Osteocyte (in vitro differentiated cells): Measurements from ENCODE around the gene VWCE. TPM values are rescaled to one million over a fixed set of nuclear protein-coding genes. Genes with fewer than 3 reads are reported as not detected.

ENCODE experiments used
- DNase-seq: peaks from one replicate; pipeline ENCODE4 v3.0.0; 2021; ENCODE audit warnings: mixed read lengths; ENCODE audit not compliant: unreplicated experiment; ENCODE audit errors: extremely low spot score
- H3K27ac Mint-ChIP-seq: one replicate; pipeline ENCODE4 v1.8.0; 2021; ENCODE audit warnings: mild to moderate bottlenecking, mixed read lengths; ENCODE audit not compliant: unreplicated experiment
- H3K27me3 Mint-ChIP-seq: one replicate; pipeline ENCODE4 v1.8.0; 2021; ENCODE audit warnings: mixed read lengths; ENCODE audit not compliant: unreplicated experiment
- H3K36me3 Mint-ChIP-seq: one replicate; pipeline ENCODE4 v1.8.0; 2021; ENCODE audit warnings: mixed read lengths; ENCODE audit not compliant: unreplicated experiment
- H3K4me1 Mint-ChIP-seq: one replicate; pipeline ENCODE4 v1.8.0; 2021; ENCODE audit warnings: mixed read lengths; ENCODE audit not compliant: unreplicated experiment
- H3K4me3 Mint-ChIP-seq: one replicate; pipeline ENCODE4 v1.8.0; 2021; ENCODE audit warnings: mild to moderate bottlenecking, moderate library complexity, mixed read lengths; ENCODE audit not compliant: unreplicated experiment
- H3K9me3 Mint-ChIP-seq: one replicate; pipeline ENCODE4 v1.8.0; 2021; ENCODE audit warnings: mixed read lengths; ENCODE audit not compliant: unreplicated experiment
- CTCF ChIP-seq: fragments of 200-600 bp; sonication (generic); IDR thresholded peaks from 2 replicates; pipeline ENCODE4 v1.5.0; 2021; ENCODE audit warnings: antibody characterized with exemption, mild to moderate bottlenecking, moderate library complexity
- total RNA-seq: library from RNA; stranded (reverse); gene quantifications from 2 replicates; pipeline ENCODE4 v1.2.1, GENCODE V29; 2021

The VWCE gene
- total RNA-seq, 1 donor from 2014 or later: 8.8 TPM

- peak; percentile 91 for DNase-seq
- H3K36me3 Mint-ChIP-seq: peaks cover 6% of the 10 kb centered on the region
- no peaks in the 10 kb centered on the region for H3K27me3 Mint-ChIP-seq
- peak overlapping the region; percentile 78 for H3K4me3 Mint-ChIP-seq
- peaks cover 44% of the 10 kb centered on the region for H3K4me1 Mint-ChIP-seq
- peak overlapping the region; percentile 77 for H3K27ac Mint-ChIP-seq
- no peaks in the 10 kb centered on the region for H3K9me3 Mint-ChIP-seq
- TF ChIP-seq CTCF: no peak
Observed at GRCh38 chr11:61293867-61294716, 1.0 kb downstream of the VWCE start.

- Mint-ChIP-seq H3K4me3 (no peak overlapping the region), H3K27me3 (no peaks in the 10 kb centered on the region), H3K4me1 (peaks cover 27% of the 10 kb centered on the region), H3K36me3 (peaks cover 3% of the 10 kb centered on the region), H3K27ac (no peak overlapping the region), H3K9me3 (no peaks in the 10 kb centered on the region)
- no peak for DNase-seq
- no peak for TF ChIP-seq CTCF
Observed at GRCh38 chr11:61292356-61292755, 2.8 kb downstream of the VWCE start.

- Mint-ChIP-seq H3K36me3 (peaks cover 9% of the 10 kb centered on the region), H3K4me3 (no peak overlapping the region), H3K27me3 (no peaks in the 10 kb centered on the region), H3K9me3 (no peaks in the 10 kb centered on the region), H3K4me1 (peaks cover 17% of the 10 kb centered on the region), H3K27ac (no peak overlapping the region)
- TF ChIP-seq CTCF: no peak
- DNase-seq: no peak
Observed at GRCh38 chr11:61290905-61291690, 4.0 kb downstream of the VWCE start.

- no peak overlapping the region for H3K4me3 Mint-ChIP-seq
- H3K27me3 Mint-ChIP-seq: no peaks in the 10 kb centered on the region
- peaks cover 35% of the 10 kb centered on the region for H3K36me3 Mint-ChIP-seq
- no peak for TF ChIP-seq CTCF
- no peak overlapping the region for H3K27ac Mint-ChIP-seq
- DNase-seq: no peak
- peaks cover 4% of the 10 kb centered on the region for H3K4me1 Mint-ChIP-seq
- no peaks in the 10 kb centered on the region for H3K9me3 Mint-ChIP-seq
Observed at GRCh38 chr11:61287338-61287977, 7.7 kb downstream of the VWCE start.
